IMR-90 (cell line): ENCODE data around the gene FAM171A1. TPM values are rescaled to one million over a fixed set of nuclear protein-coding genes. Genes with fewer than 3 reads are reported as not detected.

ENCODE experiments used
- ATAC-seq: fragments of 200-7000 bp; cut with Tn5 transposase; 2 replicates; pipeline ENCODE4 v1.9.1; 2020; ENCODE audit warnings: low read depth, mild to moderate bottlenecking, moderate library complexity
- BruUV-seq: library from RNA; stranded (reverse); fragments of 400-500 nt; replicated peaks from 2 replicates; lab custom pipeline; 2021; lab: Mats Ljungman, UMichigan
- CTCF ChIA-PET: fragments of 300-600 bp; formaldehyde crosslinking; extraction: SDS; loops from one replicate; lab custom pipeline; 2021; ENCODE audit warnings: antibody characterized with exemption; lab: Yijun Ruan, JAX
- POLR2A ChIA-PET: fragments of 300-600 bp; sonication (Branson Sonifier 250); formaldehyde crosslinking; loops from one replicate; lab custom pipeline; 2022; ENCODE audit warnings: antibody characterized with exemption; ENCODE audit not compliant: unreplicated experiment; lab: Charles Lee
- DNase-seq: peaks from one replicate; pipeline ENCODE4 v3.0.0; 2013
- H2AFZ ChIP-seq: replicated peaks from 2 replicates; pipeline ENCODE3; 2013; ENCODE audit warnings: low read length, mild to moderate bottlenecking; ENCODE audit not compliant: poor library complexity
- H2AK5ac ChIP-seq: 2 replicates; pipeline ENCODE4 v1.6.1; 2013; ENCODE audit warnings: low read depth, low read length, inconsistent platforms
- H2AK9ac ChIP-seq: replicated peaks from 2 replicates; pipeline ENCODE3; 2013; ENCODE audit warnings: mild to moderate bottlenecking, low read depth, low read length, moderate library complexity; ENCODE audit not compliant: poor library complexity
- H2BK120ac ChIP-seq: 2 replicates; pipeline ENCODE4 v1.6.1; 2013; ENCODE audit warnings: low read depth, low read length, inconsistent platforms
- H2BK15ac ChIP-seq: 3 replicates; pipeline ENCODE4 v1.6.1; 2013; ENCODE audit warnings: low read depth, low read length, inconsistent platforms
- H2BK20ac ChIP-seq: 2 replicates; pipeline ENCODE4 v1.6.1; 2013; ENCODE audit warnings: low read depth, mild to moderate bottlenecking, inconsistent platforms, low read length, moderate library complexity
- H2BK5ac ChIP-seq: 2 replicates; pipeline ENCODE4 v1.6.1; 2013; ENCODE audit warnings: mild to moderate bottlenecking, low read depth, low read length, inconsistent platforms; ENCODE audit not compliant: poor library complexity, severe bottlenecking
- H3K14ac ChIP-seq: replicated peaks from 2 replicates; pipeline ENCODE4 v1.6.1; 2013; ENCODE audit warnings: low read depth, low read length, inconsistent platforms
- H3K18ac ChIP-seq: 2 replicates; pipeline ENCODE4 v1.6.1; 2013; ENCODE audit warnings: low read depth, low read length, control low read depth
- H3K23ac ChIP-seq: 2 replicates; pipeline ENCODE4 v1.6.1; 2013; ENCODE audit warnings: low read depth, low read length, inconsistent platforms
- H3K27ac ChIP-seq: 2 replicates; pipeline ENCODE4 v1.5.1; 2013; ENCODE audit warnings: mild to moderate bottlenecking, control low read depth, low read length; ENCODE audit not compliant: insufficient read depth
- H3K27me3 ChIP-seq: 2 replicates; pipeline ENCODE4 v1.6.1; 2013; ENCODE audit warnings: low read length; ENCODE audit not compliant: control insufficient read depth, insufficient read depth
- H3K36me3 ChIP-seq: 2 replicates; pipeline ENCODE4 v1.6.1; 2013; ENCODE audit warnings: low read length, mixed read lengths; ENCODE audit not compliant: control insufficient read depth, insufficient read depth
- H3K4ac ChIP-seq: 2 replicates; pipeline ENCODE4 v1.6.1; 2013; ENCODE audit warnings: low read depth, low read length, inconsistent platforms
- H3K4me1 ChIP-seq: 2 replicates; pipeline ENCODE4 v1.6.1; 2013; ENCODE audit warnings: low read length, mixed read lengths; ENCODE audit not compliant: control insufficient read depth, insufficient read depth
- H3K4me2 ChIP-seq: 2 replicates; pipeline ENCODE4 v1.6.1; 2013; ENCODE audit warnings: low read depth, mild to moderate bottlenecking, control low read depth, low read length, moderate library complexity
- H3K4me3 ChIP-seq: 2 replicates; pipeline ENCODE4 v1.5.1; 2013; ENCODE audit warnings: low read depth, mild to moderate bottlenecking, control low read depth, low read length, moderate library complexity; ENCODE audit not compliant: insufficient read depth
- H3K56ac ChIP-seq: 2 replicates; pipeline ENCODE4 v1.6.1; 2013; ENCODE audit warnings: low read length, inconsistent platforms; ENCODE audit not compliant: insufficient read depth; ENCODE audit errors: extremely low read depth
- H3K79me1 ChIP-seq, 2 experiments: 2 replicates each; pipeline ENCODE4 v1.6.1; 2013; ENCODE audit warnings: low read length in 2 of 2, inconsistent platforms in 1 of 2, low read depth in 1 of 2
- H3K9ac ChIP-seq: 2 replicates; pipeline ENCODE4 v1.6.1; 2013; ENCODE audit warnings: low read depth, low read length, control low read depth
- H3K9me1 ChIP-seq: 2 replicates; pipeline ENCODE4 v1.6.1; 2013; ENCODE audit warnings: low read length, inconsistent platforms; ENCODE audit not compliant: insufficient read depth
- H3K9me3 ChIP-seq: 2 replicates; pipeline ENCODE4 v1.6.1; 2013; ENCODE audit warnings: low read length; ENCODE audit not compliant: control insufficient read depth, insufficient read depth
- H4K20me1 ChIP-seq: 2 replicates; pipeline ENCODE4 v1.6.1; 2013; ENCODE audit warnings: low read length, inconsistent platforms; ENCODE audit not compliant: insufficient read depth
- H4K5ac ChIP-seq: 2 replicates; pipeline ENCODE4 v1.6.1; 2013; ENCODE audit warnings: mild to moderate bottlenecking, low read depth, low read length, control low read depth
- H4K8ac ChIP-seq, 2 experiments: 2 replicates each; pipeline ENCODE4 v1.6.1; 2013; ENCODE audit warnings: low read depth in 2 of 2, low read length in 2 of 2, control low read depth in 1 of 2, inconsistent platforms in 1 of 2
- H4K91ac ChIP-seq: 2 replicates; pipeline ENCODE4 v1.6.1; 2013; ENCODE audit warnings: low read depth, low read length, inconsistent platforms; ENCODE audit not compliant: insufficient read depth
- BHLHE40 ChIP-seq: fragments of 150-350 bp; IDR thresholded peaks from 2 replicates; pipeline ENCODE4 v1.6.1; 2016; ENCODE audit warnings: mild to moderate bottlenecking, low read depth, low read length
- CEBPB ChIP-seq: IDR thresholded peaks from 2 replicates; pipeline ENCODE4 v1.6.1; 2012; ENCODE audit warnings: low read depth, low read length, improper control_type of control experiment
- CHD1 ChIP-seq: IDR thresholded peaks from 2 replicates; pipeline ENCODE4 v1.6.1; 2012; ENCODE audit warnings: low read depth, low read length, improper control_type of control experiment
- CTCF ChIP-seq: conservative IDR thresholded peaks from 2 replicates; pipeline ENCODE4 v1.5.1; 2012; ENCODE audit warnings: mild to moderate bottlenecking, low read depth, low read length, improper control_type of control experiment
- ELK1 ChIP-seq: fragments of 150-350 bp; IDR thresholded peaks from 2 replicates; pipeline ENCODE4 v1.6.1; 2016; ENCODE audit warnings: low read depth, mild to moderate bottlenecking, low read length, moderate library complexity, borderline replicate concordance
- FOS ChIP-seq: fragments of 150-350 bp; IDR thresholded peaks from 2 replicates; pipeline ENCODE4 v1.6.1; 2016; ENCODE audit warnings: low read depth, low read length
- MAFK ChIP-seq: IDR thresholded peaks from 2 replicates; pipeline ENCODE4 v1.6.1; 2012; ENCODE audit warnings: low read depth, low read length, improper control_type of control experiment
- MAZ ChIP-seq: IDR thresholded peaks from 2 replicates; pipeline ENCODE4 v1.6.1; 2012; ENCODE audit warnings: low read depth, mild to moderate bottlenecking, low read length, improper control_type of control experiment, moderate library complexity, borderline replicate concordance
- MXI1 ChIP-seq: IDR thresholded peaks from 2 replicates; pipeline ENCODE4 v1.6.1; 2012; ENCODE audit warnings: low read depth, mild to moderate bottlenecking, low read length, moderate library complexity, borderline replicate concordance
- NFE2L2 ChIP-seq: fragments of 150-350 bp; IDR thresholded peaks from 2 replicates; pipeline ENCODE4 v1.6.1; 2016; ENCODE audit warnings: low read depth, mild to moderate bottlenecking, low read length
- POLR2A ChIP-seq: IDR thresholded peaks from 2 replicates; pipeline ENCODE4 v1.6.1; 2012; ENCODE audit warnings: mild to moderate bottlenecking, low read depth, low read length
- RAD21 ChIP-seq: IDR thresholded peaks from 2 replicates; pipeline ENCODE4 v1.6.1; 2012; ENCODE audit warnings: low read length, improper control_type of control experiment
- RCOR1 ChIP-seq: IDR thresholded peaks from 2 replicates; pipeline ENCODE4 v1.6.1; 2012; ENCODE audit warnings: mild to moderate bottlenecking, low read length, improper control_type of control experiment; ENCODE audit not compliant: insufficient replicate concordance
- RFX5 ChIP-seq: IDR thresholded peaks from 2 replicates; pipeline ENCODE4 v1.8.0; 2012; ENCODE audit warnings: low read depth, mild to moderate bottlenecking, low read length, moderate library complexity
- SMC3 ChIP-seq: fragments of 150-350 bp; IDR thresholded peaks from 2 replicates; pipeline ENCODE4 v1.6.1; 2016; ENCODE audit warnings: low read depth, mild to moderate bottlenecking, antibody characterized with exemption, low read length, moderate library complexity
- WGBS, 2 experiments: methylation state at CpG; one replicate each; pipeline versions ENCODE4 v1.1.5 to v1.1.7; 2013; ENCODE audit warnings: missing lambda C conversion rate in 2 of 2; ENCODE audit not compliant: insufficient read length in 1 of 2; ENCODE audit errors: extremely low coverage in 2 of 2; 5-methylcytosine and 5-hydroxymethylcytosine counted together
- dilution Hi-C: fragments of 300-500 bp; cut with HindIII; formaldehyde crosslinking; loops from one replicate; pipeline ENCODE4 v1.14.3; 2018; ENCODE audit warnings: low sequenced_read_pairs; ENCODE audit not compliant: unreplicated experiment
- in situ Hi-C: fragments of 300-500 bp; cut with MboI; formaldehyde crosslinking; loops from 3 replicates; pipeline ENCODE4 v1.14.3; 2019; ENCODE audit warnings: low sequenced_read_pairs, inconsistent platforms, mixed read lengths
- intact Hi-C: fragments of 100-400 bp; cut with micrococcal nuclease; formaldehyde crosslinking; loops from 2 replicates; pipeline ENCODE4 v1.10.0; 2022
- polyA plus RNA-seq, 3 experiments: library from polyadenylated mRNA; depleted of rRNA; stranded (reverse); fragments of >200 nt; gene quantifications; 2 replicates each; pipeline ENCODE4 v1.2.3, GENCODE V29; 2012; ENCODE audit warnings: low replicate concordance in 1 of 3
- total RNA-seq: library from RNA; depleted of rRNA; stranded (reverse); fragments of >200 nt; gene quantifications from 2 replicates; pipeline ENCODE4 v1.2.3, GENCODE V29; 2012
- TF ChIP-seq, protein P1 (sequence below): fragments of 150-350 bp; IDR thresholded peaks from 2 replicates; pipeline ENCODE4 v1.6.1; 2017; ENCODE audit warnings: mild to moderate bottlenecking, antibody characterized with exemption, low read length, low read depth

FAM171A1 gene
- total and polyA plus RNA-seq, 2 of the 4 experiments (the other 2 are of a cell fraction) = 20.3 to 30.6 TPM

GRCh38 chr10:15305161-15305560, 65.9 kb downstream of the FAM171A1 start:
- dilution Hi-C loops = no loop called here
- ChIA-PET POLR2A (no interaction called here), CTCF (no interaction called here)
- H2AK9ac ChIP-seq = no peak overlapping the region
- no peak overlapping the region for H2AFZ ChIP-seq
- H3K27ac ChIP-seq = no peak overlapping the region
- H4K20me1 ChIP-seq = no peaks in the 10 kb centered on the region
- no peak overlapping the region for H3K4ac ChIP-seq
- in situ Hi-C loops = no loop called here
- TF ChIP-seq ELK1 (no peak), SMC3 (no peak), CEBPB (no peak), CTCF (no peak), MXI1 (no peak), MAZ (no peak), NFE2L2 (no peak), CHD1 (no peak), RAD21 (no peak), RCOR1 (no peak), POLR2A (no peak), BHLHE40 (no peak), RFX5 (no peak), FOS (no peak), MAFK (no peak)
- TF ChIP-seq, protein P1, sequence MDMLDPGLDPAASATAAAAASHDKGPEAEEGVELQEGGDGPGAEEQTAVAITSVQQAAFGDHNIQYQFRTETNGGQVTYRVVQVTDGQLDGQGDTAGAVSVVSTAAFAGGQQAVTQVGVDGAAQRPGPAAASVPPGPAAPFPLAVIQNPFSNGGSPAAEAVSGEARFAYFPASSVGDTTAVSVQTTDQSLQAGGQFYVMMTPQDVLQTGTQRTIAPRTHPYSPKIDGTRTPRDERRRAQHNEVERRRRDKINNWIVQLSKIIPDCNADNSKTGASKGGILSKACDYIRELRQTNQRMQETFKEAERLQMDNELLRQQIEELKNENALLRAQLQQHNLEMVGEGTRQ = no peak
- no peak overlapping the region for H2BK5ac ChIP-seq
- no peak overlapping the region for H2BK120ac ChIP-seq
- WGBS, 2 experiments = no CpG with 5 or more reads among the region's 2 CpGs
- no peak overlapping the region for H2AK5ac ChIP-seq
- no peak overlapping the region for H3K9ac ChIP-seq
- no peak overlapping the region for H2BK20ac ChIP-seq
- no peak overlapping the region for H3K4me3 ChIP-seq
- no peak overlapping the region for H2BK15ac ChIP-seq
- no peak overlapping the region for H3K4me2 ChIP-seq
- H3K36me3 ChIP-seq = no peaks in the 10 kb centered on the region
- H3K27me3 ChIP-seq = no peaks in the 10 kb centered on the region
- peaks cover 0 to 24% of the 10 kb centered on the region in 2 experiments; a peak in 2 of 4 replicates for H3K79me1 ChIP-seq
- no peak overlapping the region for H3K23ac ChIP-seq
- no peak overlapping the region for H3K56ac ChIP-seq
- H4K5ac ChIP-seq = no peak overlapping the region
- DNase-seq (no peak), ATAC-seq (no peak)
- no peak overlapping the region for H4K8ac ChIP-seq
- H4K91ac ChIP-seq = no peak overlapping the region
- no peaks in the 10 kb centered on the region for H3K9me3 ChIP-seq
- H3K14ac ChIP-seq = no peak overlapping the region
- no peak overlapping the region for H3K18ac ChIP-seq
- peaks cover 3% of the 10 kb centered on the region; the same call in 1 of the 2 replicates for H3K9me1 ChIP-seq
- H3K4me1 ChIP-seq = no peaks in the 10 kb centered on the region
- no TSS peak for BruUV-seq
- intact Hi-C loops = no loop called here
